HG03108 (cell line): ENCODE results near the gene PDE11A.

ENCODE experiments used
- ATAC-seq: cut with Tn5 transposase; IDR thresholded peaks from one replicate; pipeline ENCODE4 v1.9.1; 2021; ENCODE audit warnings: moderate library complexity; ENCODE audit not compliant: unreplicated experiment

The PDE11A gene

DNA sequence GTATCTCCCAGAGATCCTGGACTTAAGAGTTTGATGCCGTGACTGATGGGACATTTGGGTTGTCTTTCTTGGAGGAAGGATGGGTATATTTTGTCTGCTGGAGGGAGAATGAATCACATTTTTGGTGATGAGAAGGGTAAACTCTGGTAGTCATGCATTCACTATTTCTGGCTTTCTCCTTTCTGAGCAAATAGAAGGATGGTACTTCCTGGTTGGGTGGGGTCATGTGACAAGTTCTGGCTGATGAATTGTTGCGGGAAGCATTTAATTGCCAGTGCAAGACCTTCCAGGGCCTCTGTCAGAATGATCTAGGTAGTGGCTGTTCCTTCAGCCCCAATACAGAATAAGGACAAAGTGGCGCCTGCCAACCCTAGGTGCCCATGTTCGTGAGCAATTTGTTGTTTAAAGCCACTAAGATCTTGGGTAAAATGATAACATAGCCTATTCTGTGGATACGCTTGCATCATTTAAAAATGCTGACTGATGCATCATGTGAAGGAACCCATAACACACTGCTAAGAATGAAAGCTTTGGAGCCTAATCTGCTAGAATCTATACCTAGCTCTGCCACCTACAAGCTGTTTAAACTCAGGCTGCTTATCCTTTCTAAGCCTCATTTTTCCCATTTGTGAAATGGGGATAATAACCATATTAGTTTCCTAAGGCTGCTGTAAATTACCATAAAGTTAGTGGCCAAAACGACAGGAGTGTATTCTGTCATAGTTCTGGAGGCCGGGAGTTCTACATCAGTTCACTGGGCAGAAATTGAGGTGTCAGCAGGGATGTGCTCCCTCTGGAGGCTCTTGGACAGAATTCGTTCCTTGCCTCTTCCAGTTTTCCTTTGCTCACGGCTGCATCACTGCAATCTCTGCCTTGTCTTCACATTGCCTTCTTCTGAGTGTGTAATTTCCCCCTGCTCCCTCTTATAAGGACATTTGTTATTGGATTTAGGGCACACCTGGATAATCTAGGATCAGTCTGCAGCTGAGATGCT, 398.7 kb downstream of the PDE11A start:
- ATAC-seq, result no peak

DNA sequence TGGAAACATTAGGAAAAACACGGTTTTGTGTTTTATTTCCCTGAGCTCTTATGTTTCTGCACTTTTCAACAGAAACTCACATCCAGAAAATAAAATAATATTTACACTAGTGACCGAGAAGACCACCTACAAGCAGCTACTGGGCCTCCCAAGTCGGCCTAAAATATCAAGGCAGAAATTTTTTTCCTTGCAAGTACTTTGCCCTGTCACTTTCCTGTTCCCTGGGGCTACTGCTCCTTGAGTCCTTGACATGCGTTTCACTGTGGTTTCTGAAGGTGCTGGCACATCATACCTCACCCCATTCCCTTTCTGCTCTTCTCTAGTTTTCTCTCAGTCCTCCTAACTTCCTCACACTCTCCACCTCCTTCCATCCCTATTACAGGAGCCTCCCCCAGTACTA, 400.9 kb downstream of the PDE11A start:
- no peak for ATAC-seq

DNA sequence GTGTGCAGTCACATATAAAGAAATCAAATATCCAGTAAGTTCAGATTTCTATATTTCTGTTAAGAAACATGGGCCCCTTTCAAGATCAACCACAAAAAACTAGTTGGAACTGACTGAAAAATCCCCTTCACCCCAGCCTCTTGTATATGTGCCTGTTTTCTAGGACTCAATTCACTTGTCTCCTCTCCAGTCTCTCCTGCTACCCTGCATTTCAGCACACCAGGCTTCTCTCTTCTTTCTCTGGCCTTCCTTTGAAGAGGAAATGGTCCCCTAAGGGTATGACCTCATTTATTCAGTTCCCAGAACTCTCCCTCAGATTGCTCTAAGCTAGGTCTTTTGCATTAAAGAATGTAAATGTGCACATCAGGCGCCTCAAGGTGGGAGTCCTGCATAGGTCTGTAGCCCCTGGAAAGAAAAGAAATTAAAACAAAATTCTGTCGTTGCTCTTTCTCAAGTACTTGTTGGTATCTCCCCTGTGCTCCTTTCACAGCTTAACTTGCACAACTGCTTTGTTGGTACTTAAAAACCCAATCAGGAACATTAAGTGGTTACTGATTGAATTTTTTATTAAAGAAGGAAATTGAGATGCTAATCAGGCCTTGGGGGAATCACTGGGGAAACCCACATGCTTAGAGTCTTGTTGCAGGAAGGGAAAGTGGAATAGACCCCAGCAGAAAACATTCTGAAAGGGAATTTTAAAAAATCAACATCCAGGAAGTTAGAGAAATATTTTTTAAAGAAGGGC, 401.6 kb downstream of the PDE11A start:
- no peak for ATAC-seq

DNA sequence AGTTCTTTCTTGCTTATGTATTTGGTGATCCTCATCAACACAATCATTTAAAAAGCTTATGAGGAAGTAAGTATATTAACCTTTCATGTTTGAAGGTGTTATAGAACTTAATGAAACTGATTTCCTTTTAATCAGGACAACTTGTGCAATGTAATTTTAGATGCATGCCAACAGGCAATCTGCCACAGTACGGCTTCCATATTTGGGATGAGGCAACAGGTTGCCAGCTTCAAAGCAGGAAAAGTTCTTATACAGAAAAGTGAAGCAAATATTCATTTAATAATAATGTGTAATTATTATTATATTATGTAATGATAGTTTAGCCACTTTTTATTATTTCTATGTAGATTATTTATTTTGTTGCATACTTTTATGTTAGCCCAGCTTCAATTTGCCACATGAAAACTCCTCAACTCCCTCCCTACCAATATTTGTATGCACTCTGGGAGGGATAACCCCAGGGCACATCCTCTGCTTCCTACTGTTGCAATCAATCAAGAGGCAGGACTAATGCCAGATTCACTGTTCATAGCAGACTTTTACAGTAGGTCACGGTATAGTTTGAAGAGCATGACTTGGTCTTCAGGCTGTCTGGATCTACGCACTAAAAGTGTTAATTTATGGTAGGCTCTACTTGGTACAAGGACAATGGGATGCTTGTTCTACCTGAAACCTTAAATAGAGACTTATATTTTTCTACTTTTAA, 402.8 kb downstream of the PDE11A start:
- ATAC-seq, result no peak

DNA sequence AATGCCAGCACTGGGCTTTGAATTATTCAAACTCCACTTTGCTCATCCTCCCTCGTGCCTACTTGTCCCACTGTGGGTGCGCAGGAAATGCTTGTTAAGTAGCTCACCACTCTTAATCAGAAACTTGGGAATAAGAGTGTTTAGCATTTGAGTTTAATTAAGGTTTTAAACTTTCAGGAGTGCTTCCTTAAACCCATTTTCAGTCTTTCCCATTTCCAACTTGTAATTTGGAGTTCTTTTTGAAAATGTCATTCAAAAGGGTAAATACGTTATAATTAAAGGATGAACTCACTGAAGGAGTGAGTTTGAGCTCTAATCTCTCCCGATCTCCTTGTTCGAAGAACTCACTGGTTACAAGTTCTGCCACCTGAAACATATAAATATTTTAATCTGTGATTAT, 403.4 kb downstream of the PDE11A start:
- ATAC-seq, result no peak

GRCh38 chr2:177668617-177669016, 404.0 kb downstream of the PDE11A start:
- no peak for ATAC-seq

GRCh38 chr2:177667626-177668025, 405.0 kb downstream of the PDE11A start:
- ATAC-seq, result no peak

DNA sequence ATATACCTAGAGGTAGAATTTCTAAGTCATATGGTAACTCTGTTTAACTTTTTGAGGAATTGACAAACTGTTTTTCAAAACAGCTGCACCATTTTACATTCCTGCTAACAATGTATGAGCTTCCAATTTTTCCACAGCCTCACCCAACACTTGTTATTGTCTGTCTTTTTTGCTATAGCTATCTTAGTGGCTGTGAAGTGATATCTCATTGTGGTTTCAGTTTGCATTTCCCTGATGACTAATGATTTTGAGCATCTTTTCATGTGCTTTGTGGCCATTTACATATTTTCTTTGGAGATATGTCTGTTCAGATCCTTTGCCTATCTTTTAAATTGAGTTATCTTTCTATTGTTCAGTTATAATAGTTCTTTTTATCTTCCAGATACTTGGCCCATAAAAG, 406.2 kb downstream of the PDE11A start:
- ATAC-seq, result no peak

- ATAC-seq, result no peak
Observed at GRCh38 chr2:177665948-177666347, 406.6 kb downstream of the PDE11A start.

GRCh38 chr2:177665328-177665727, 407.2 kb downstream of the PDE11A start:
- no peak for ATAC-seq

DNA sequence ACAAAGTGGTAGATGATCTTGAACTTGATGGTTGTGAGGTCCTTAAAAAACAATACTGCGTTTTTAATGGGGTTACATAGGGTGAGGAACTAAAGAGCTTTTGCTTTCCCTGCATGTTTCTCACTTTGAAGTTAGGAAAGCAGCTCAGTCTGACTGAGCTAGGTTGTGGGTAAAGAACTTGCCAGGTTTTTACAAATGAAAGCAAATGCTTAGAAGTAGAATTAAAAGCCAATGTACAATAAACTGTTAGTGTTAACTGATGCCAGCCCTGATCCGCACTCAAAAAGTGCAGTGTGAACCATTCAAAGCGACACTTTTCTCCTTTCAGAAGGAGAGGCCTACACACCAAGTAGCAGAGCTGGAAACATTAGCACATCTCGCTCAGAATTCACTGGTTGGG, 409.7 kb downstream of the PDE11A start:
- no peak for ATAC-seq

DNA sequence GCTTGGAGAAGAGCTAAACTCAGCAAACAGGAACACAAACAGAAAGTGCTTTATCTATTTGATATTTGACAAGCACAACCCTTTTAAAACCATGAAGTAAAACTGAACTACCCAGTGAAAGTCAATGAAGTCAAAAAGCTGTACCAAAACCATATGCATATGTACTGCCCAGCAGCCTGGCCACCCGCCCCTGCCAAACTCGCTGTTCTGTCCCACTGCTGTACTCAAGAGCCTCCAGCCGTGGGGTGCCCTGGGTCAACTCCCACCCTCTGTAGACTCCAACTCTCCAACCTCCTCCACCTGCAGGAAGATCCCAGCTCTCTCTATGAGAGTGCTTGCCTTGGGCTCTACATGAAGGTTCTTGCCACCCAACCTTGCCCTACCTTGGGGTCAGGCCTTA, 411.8 kb downstream of the PDE11A start:
- ATAC-seq, result no peak

DNA sequence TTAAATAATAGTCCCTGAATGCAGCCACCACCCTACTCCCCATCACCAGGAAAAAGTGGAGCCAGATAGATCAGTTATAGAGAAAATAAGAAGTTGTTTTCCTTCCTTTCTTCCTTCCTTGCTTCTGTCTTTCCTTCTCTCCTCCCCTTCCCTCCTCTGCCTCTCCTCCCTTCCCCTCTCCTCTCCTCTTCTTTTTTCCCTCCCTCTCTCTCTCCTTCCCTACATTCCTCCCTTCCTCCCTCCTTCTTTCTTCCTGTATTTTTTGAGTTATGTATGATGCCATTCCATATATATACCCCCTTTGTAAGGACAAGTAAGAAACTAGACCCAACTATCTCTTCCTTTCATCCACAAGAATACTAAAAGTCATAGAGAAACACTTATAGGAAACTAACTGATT, 414.3 kb downstream of the PDE11A start:
- no peak for ATAC-seq

- ATAC-seq, result no peak
Observed at GRCh38 chr2:177651833-177652232, 420.7 kb downstream of the PDE11A start.

GRCh38 chr2:177649568-177650518, 422.7 kb downstream of the PDE11A start:
- no peak for ATAC-seq

DNA sequence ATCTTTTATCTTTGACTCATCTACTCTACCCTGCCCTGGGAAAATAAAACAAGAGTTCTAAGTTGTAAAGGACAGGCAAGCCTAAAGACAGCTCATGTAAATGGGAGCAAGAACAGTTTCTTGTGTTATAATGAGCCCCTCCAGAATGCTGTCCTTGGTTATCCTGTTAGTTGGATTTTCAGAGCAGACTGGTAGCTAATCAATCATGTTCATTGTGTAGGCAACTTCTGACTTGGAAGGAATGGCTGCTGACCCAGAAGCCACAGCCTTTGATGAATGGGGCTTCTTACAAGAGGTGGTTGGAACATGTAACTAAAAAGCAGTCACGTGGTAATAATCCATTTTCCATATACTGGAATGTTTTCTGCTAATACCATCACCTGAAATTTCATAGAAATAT, 425.8 kb downstream of the PDE11A start:
- no peak for ATAC-seq

- no peak for ATAC-seq
Observed at GRCh38 chr2:177646241-177646640, 426.3 kb downstream of the PDE11A start.

- no peak for ATAC-seq
Observed at GRCh38 chr2:177641331-177641730, 431.2 kb downstream of the PDE11A start.

DNA sequence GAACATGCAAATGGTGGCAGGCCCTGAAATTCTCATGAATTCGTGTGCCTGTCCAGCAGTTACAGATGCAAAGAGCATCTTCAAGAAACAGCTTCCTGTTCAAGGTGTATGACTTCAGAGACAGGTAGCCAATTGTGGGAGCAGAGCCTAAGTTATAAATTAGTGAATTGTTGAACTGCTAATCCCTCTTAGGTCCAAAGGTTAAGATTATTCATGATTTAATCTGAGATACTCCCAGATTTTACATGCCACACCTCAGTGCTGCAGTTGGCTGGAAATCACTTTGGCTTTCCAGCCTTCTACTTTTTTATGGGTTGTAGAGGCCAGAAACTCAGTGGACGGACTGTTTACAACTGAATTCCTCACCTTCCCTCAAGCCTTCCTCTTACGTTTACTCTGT, 432.2 kb downstream of the PDE11A start:
- ATAC-seq, result no peak

- ATAC-seq, result no peak
Observed at GRCh38 chr2:177639262-177639914, 433.2 kb downstream of the PDE11A start.
